GM10266 (cell line): ENCODE measurements around the gene SFXN5.

Experiments used
- DNase-seq: peaks from one replicate; pipeline ENCODE4 v3.0.0; 2012; ENCODE audit errors: extremely low spot score
- CTCF ChIP-seq: IDR thresholded peaks from 2 replicates; pipeline ENCODE4 v1.5.1; 2012; ENCODE audit warnings: mild to moderate bottlenecking, low read depth; ENCODE audit not compliant: control insufficient read depth, insufficient read depth; ENCODE audit errors: missing control alignments

Gene SFXN5

GRCh38 chr2:72946466-72946865 lies 125.0 kb downstream of the SFXN5 start:
- no peak for TF ChIP-seq CTCF
- DNase-seq = no peak

- DNase-seq = no peak
- no peak for TF ChIP-seq CTCF
These were observed 126.0 kb downstream of the SFXN5 start for GRCh38 chr2:72945450-72946019.

- TF ChIP-seq CTCF = no peak
These were observed 126.6 kb downstream of the SFXN5 start for GRCh38 chr2:72944804-72945449.

GRCh38 chr2:72943540-72944395 lies 127.7 kb downstream of the SFXN5 start:
- TF ChIP-seq CTCF = no peak
- no peak for DNase-seq

More at GRCh38 chr2:72944804-72945449, 126.6 kb downstream of the SFXN5 start:
- DNase-seq = no peak

GRCh38 chr2:72942881-72943418 lies 128.6 kb downstream of the SFXN5 start:
- TF ChIP-seq CTCF = no peak
- no peak for DNase-seq

GRCh38 chr2:72942293-72942692 lies 129.2 kb downstream of the SFXN5 start:
- no peak for DNase-seq
- TF ChIP-seq CTCF = no peak
